Dermis blood vessel endothelial cell (primary cell): ENCODE results near the gene SDR42E1. TPM values are rescaled to one million over a fixed set of nuclear protein-coding genes. Genes with fewer than 3 reads are reported as not detected.
"Not testable (repeated sequence)": the region's sequence is repeated elsewhere in the genome, so short reads cannot be mapped to it uniquely, and the experiment has no call there.

ENCODE experiments used
- DNase-seq: peaks from one replicate; pipeline ENCODE4 v3.0.0; 2010
- total RNA-seq: library from RNA; depleted of rRNA; stranded (reverse); fragments of >200 nt; gene quantifications from 2 replicates; pipeline ENCODE4 v1.2.3, GENCODE V29; 2014

Gene SDR42E1
- total RNA-seq, 1 donor from 2014 or later: 8.7 TPM

DNA sequence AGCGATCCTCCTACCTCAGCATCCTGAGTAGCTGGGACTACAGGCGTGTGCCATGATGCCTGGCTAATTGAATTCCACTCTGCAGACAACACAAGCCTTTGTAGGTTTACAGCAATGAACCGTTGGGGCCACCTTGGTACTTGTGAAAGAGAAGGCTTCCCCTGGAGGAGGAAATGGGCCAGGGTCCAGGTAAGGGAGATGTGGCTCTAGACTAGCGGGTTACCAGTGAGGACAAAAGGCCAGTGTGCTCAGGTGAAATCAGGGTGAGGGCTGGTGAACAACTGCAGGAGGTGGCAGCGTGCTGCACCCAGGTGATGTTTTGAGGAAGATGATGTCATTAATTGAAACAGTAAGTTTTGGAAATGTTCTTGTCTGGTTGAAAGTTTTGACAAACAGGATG, 6.7 kb downstream of the SDR42E1 start:
- DNase-seq: no peak

DNA sequence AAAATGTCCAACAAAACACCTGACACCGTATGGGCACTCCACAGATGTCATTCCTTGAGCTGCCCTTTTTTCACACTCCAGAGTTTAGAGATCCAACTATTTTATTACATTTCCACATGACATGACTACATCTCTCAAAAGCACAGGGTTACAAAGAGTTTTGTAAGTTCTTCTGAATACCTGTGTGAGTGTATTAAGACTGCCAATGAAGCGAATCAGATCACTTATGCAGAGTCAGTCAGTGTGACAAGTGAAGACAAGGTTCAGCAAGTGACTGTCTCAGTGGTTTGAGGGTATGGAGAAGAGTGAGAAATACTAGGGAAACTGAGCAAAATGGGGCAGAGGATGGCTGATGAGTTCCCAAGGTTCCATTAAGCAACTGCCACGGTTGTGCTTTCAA, 8.4 kb downstream of the SDR42E1 start:
- no peak for DNase-seq

DNA sequence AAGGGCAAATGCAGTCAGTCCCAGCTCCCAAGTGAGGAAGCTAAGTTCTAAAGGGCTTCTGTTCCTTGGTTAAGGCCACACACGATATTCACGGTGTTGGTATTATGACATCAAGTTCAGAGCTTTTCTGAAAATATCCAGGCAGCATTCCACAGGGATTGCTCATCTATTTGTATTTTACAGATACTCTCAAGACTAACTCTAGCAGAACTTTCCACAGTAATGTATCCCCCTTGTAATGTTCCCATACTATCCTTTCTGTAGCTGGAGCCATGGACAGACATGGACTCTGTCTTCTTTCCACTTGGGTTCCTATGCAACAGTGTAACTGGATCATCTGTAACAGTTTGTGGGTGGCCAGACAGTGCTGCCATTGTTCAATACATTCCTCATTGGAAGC, 13.5 kb downstream of the SDR42E1 start:
- DNase-seq: peak; percentile 86

DNA sequence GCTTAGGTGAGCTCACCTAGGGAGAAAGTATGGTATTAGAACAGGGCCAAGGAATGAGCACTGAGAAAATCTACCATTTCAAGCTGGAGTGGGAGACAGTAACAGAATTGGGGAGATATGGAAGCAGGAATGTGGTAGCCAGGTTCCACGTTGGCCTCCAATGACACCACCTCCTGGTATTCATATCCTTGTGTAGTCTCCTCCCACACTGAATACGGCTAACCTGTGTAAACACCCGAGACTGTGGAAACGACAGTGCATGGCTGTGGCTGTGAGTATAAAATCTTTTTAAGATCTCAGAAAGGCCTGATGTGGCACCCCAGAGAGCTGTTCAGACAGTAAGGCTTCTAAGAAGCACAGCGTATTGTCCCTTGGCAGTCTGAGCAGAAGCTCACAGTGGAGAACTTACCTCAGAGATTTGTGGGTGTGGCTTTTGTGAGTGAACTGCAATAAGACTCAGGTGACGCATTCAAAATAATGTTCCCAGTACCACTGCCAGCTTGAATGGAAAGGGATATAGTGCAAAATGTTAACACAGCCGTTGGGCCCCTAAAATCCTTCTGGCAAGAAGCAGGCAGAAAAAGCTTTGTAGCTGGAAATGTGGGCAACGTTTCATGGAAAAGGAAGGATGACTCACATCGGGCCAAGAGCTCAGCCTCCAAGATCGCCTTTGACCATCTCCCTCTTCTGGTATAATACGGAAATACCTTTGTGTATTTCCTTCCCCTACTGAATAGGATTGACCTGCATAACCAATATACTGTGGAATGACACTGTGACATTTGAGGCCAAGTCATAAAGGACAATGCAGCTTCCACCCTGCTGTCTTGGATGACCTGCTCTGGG, 14.4 kb downstream of the SDR42E1 start:
- peak; percentile 94 for DNase-seq

DNA sequence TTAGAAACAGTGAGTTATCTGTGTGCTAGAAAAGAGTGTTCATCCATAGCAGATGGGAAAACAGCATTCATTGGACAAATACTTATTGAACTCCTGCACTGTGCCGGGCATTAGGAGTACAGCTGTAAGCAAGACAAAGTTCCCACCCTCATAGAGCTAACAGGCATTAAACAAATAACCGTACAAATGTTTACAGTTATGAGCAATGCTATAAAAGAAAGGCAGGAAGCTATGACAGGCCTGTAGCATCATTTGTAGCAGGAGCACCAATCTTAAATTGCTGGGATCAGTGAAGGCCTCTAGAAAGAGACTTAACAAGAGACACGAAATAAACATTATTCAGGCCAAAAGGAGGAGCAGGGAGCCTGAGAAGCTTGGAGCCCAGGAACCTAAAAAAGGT, 15.6 kb downstream of the SDR42E1 start:
- peak; percentile 84 for DNase-seq

DNA sequence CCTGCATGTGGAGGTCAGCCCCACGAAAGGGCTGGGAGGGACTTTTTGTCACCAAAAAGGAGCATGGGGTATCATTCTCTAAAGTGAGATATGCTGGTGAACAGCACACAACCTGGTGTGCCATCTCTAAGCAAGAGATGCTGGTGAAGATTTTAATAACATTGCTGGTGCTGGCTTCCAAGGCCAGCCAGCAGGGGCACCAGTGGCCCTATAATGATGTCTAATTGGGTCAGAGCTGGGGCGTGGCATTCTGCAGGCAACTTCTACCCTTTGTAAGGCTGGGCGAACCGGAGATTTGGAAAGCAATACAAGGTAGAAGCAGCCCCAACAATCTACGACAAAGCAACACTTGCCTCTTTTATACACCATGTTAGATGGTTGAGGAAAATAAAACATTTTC, 16.8 kb downstream of the SDR42E1 start:
- DNase-seq: no peak

DNA sequence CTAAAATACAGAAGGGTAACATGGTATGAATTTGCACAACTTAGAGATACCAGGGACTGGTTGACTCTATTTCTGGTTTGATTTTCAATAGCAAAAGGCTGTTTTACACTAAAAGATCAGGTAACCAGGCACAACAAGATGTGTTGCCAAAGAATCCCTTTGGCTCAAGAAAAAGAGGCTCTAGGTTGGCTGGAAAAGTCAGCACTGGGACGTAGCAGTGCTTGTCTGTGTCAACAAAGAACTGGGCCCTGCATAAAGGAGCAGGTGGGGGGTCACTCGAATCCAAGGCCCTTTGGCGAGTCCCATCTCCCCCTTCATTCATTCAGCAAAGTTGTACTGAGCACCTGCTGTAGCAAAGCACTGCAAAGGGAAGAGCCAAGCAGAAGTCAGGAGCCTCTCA, 18.4 kb downstream of the SDR42E1 start:
- DNase-seq: no peak

DNA sequence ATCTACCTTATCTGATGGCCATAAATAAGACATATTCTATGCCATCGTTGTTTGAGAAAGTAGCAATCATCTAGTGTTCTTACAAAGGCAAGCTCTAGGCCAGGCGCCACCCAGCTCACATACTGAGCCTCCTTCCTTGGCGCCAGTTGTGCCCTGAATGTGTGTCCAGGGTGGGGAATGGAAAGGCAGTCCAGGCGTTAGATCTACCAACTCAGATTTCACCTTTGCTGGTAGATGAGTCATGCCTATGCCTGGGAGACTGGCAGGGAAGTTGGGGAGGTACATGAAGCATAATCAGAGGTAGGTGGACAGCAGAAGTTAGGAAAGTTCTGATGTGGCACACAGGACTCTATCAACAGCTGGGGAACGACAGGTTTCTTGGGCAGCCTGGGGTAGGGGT, 23.6 kb downstream of the SDR42E1 start:
- no peak for DNase-seq

DNA sequence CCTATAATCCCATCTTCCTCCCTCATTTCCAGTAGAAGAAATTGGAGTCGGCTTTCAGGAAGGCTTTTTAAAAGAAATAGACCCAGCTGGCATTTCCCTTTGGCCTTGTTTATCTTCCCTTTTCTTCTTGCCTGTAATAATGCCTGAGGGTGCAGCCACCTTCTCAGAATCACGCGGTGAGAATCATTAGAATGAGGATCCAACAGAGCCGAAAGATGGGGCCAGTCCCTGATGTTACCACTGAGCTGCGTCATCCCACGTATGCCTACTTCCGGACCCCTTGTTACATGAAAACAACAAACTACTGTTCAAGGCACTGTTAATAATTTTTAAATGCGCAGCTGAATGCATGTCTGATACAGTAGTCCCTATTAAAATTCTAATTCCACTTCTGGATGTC, 24.1 kb downstream of the SDR42E1 start:
- no peak for DNase-seq

DNA sequence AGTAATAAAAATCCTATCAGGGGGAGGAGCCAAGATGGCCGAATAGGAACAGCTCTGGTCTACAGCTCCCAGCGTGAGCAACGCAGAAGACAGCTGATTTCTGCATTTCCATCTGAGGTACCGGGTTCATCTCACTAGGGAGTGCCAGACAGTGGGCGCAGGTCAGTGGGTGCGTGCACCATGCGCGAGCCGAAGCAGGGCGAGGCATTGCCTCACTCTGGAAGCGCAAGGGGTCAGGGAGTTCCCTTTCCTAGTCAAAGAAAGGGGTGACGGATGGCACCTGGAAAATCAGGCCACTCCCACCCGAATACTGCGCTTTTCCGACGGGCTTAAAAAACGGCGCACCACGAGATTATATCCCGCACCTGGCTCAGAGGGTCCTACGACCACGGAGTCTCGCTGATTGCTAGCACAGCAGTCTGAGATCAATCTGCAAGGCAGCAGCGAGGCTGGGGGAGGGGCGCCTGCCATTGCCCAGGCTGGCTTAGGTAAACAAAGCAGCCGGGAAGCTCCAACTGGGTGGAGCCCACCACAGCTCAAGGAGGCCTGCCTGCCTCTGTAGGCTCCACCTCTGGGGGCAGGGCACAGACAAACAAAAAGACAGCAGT, 33.8 kb downstream of the SDR42E1 start:
- DNase-seq: not testable (repeated sequence)

DNA sequence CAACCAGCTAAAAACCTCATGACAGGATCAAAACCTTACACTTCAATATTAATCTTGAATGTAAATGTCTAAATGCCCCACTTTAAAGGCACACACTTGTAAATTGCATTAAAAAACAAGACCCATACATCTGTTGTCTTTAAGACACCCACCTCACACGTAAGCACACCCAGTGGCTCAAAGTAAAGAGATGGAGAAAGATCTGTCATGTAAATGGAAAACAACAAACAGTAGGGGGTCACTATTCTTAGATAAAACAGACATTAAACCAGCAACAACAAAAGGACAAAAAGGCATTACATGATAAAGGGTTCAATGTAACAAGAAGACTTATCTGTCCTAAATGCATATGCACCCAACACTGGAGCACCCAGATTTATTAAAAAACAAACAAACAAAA, 35.6 kb downstream of the SDR42E1 start:
- DNase-seq: no peak

DNA sequence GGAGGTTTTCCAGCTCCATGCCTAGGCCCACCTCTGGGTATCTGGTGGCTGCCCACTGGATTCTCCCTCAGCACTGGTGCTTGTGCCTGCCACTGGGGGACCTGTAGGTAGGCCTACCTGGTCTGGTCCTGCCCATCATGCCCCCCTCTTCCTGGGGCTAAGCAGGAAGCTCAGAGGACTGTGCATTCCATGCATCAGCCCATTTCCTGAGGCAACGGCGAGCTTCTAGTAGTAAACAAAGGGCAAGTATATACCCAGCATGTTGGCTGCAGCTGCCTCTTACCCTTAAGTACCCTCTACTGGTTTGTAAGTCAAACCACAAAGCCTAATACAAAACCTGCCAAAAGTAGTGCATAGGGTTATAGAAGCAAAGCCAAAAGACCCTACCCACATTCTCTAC, 37.5 kb downstream of the SDR42E1 start:
- no peak for DNase-seq

DNA sequence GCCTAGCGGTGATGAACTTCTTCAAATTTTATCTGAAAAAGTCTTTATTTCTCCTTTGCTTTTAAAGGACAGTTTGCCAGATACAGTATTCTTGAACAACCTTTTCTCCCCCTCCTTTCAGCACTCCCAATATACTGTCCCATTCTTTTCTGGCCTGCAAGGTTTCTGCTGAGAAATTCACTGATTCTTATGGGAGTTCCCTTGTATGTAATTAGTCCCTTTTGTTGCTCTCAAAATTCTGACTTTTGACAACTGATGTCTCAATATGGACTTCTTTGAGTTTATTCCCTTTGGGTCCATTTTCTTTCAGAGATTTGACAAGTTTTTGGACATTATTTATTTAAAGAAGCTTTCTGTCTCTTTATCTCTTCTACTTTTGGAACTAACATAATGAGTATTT, 39.4 kb downstream of the SDR42E1 start:
- DNase-seq: no peak

DNA sequence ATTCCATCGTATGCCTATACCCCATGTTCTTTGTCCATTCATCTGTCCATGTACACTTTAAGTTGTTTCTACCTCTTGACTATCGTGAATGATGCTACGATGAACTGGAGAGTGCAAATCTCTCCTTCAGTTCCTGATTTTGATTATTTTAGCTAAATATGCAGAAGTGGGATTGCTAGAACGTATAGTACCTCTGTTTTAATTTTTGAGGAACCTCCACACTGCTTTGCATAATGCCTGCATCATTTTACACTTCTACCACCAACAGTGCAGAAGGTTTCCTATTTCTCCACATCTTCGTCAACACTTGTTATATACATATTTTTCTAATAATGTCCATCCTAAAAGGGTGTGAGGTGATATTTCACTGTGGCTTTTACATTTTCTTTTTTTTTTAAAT, 43.9 kb downstream of the SDR42E1 start:
- no peak for DNase-seq

DNA sequence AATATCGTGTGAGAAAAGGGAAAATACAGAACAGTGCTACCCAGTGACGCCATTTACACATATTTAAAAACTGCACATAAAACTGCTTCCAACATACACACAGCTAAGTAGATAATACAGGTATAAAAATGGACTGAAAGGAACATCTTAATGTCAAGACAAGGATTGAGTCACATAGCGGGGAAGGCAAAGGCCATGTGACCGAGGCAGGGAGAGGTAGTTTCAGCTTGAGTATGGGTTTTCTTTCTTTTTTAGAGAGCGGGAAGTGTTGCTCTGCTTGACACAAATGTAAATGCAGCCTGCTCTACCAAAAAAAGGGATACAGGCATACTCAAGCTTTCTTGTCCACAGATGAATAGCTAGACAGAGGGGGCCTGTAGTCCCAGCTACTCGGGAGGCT, 46.5 kb downstream of the SDR42E1 start:
- no peak for DNase-seq

DNA sequence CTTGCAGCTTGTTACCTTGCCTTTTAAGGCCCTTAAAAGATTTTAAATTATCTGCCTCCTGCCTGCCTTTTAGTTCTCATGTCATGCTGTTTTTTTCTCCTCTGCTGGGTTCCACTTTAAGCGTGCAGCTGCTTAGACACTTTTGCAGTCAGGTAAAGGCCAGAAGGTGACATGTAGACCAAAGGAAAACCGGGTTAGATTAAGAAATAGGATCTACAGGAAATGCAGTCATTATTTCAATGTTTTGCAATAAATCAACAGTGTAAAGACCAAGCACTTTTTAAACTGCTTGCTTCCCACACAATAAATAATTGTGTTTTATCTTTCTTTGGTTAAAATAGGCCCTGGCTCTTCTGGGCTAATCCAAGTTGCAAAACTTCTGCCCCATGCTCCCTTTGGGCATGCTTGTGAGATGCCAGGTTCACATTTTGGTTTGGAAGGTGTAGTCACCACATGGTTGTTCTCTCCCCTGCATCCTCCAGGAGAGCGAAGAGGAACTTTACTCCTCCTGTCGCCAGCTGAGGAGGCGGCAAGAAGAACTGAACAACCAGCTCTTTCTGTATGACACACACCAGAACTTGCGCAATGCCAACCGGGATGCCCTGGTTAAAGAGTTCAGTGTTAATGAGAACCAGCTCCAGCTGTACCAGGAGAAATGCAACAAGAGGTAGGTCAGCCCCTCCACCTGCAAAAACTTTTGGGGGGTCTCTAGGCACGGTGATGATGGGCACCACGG, 54.9 kb downstream of the SDR42E1 start:
- DNase-seq: no peak

DNA sequence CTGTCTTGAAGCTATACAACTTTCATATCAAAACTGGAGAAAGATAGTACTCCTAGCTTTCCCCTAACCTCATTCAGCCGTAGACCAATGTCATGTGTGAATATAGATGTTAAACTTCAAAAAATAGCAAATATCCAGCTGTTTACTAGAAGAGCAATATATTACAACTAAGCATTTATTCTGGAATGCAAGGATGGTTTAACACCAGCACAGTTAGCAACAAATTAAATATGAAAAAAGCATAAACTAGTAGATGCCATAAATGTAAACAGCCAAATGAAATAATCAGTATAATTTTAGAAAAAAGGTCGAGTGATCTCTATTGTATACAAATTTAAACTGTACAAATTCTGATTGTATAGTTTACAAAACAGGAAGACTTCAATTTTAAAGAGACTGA, 59.7 kb downstream of the SDR42E1 start:
- no peak for DNase-seq

DNA sequence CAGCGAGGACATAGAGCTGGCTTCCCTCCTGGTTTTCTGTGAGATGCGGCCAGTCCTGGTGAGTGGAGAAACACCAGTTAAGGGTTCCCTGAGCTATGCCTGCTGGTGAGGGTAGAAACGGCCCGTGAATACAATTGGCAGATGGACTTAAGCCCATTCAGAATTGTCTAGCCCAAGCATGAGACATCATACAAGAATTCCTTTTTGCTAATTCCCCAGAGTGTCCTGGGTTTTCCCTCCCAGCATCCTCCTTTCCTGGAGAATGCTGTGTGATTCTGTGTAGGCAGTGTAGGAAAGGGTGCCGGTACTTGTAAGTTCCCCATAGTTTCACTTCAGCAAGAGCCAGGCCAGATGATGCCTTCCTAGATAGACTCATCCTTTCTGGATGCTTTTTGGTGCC, 65.1 kb downstream of the SDR42E1 start:
- no peak for DNase-seq

DNA sequence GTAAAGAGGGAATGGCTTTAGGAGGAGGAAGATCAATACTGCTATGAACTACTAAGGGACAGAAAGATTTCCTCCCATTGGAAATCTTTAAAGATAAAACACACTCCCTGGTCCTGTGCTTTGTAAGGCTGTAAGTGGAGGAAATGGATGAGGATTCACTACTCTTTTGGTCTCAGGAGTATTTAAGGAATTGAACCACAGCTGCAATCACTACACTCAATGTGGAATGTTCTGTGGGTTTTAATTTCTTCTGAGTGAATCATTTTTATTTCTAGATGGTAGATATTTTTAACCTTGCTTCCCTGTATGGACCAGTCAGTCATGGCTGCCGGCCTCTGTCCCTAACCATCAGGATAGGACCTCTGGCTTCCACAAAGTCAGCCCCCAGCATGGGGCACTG, 65.6 kb downstream of the SDR42E1 start:
- no peak for DNase-seq

DNA sequence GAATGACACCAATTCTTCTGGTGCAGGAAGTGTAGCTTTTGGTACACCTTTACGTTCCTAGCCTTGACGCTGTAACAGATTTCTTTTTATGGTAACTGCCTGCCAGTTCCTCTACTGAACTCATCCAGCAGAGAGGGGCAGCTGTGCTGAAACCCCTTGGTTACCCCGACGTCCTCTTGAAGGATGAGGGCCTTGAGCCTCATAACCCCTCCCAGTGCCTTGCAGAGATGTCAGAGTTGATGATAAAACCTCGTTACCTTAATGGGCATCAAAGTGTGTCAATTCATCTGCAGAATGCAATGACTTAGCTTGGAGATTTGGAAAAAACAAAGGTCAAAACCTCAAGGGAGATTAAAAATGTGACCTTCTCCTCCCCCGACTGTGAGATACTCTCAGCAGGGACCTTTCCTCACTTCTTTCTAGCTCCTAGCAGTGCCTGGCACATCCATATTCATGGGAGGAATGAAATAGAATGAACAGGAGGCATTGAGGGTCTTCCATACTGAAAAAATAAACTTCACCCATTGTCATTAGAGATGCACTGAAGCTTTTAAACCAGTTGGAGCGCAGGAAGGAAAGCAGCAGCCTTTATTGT, 69.2 kb downstream of the SDR42E1 start:
- DNase-seq: no peak

DNA sequence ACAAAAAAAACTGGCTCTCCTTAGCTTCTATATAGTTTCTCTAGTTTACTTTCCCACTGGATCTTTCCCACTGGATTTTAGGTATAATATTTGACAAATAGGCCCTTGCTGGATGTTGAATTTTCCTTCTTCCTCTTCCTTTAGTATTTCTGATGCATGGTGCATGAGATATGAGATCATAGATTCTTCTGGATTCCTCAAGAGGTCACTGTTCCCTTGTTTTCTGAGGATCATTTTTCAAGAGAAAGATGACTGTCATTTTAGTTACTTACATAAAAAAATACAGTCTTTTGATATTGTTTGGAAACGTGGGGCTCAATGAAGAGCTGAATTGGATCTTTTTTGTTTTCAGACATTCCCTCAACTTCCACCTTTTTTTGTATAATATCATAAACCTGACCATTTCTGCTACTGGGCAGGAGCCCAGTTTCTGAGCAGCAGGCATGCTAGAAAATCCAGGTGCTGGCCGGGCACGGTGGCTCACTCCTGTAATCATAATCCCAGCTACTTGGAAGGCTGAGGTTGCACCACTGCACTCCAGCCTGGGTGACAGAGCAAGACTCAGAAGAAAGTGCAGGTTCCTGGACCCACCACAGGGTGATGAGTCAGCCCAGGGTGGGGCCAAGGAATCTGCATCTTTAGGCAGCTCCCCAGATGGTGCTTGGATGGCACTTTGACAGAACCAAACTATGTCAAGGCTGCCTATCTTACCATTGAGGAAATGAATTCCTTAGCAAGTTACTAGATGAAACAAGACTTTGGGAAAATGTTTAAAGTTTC, 70.3 kb downstream of the SDR42E1 start:
- peak; percentile 87 for DNase-seq
